Neural cell (in vitro differentiated cells): Measurements from ENCODE around the gene SIK3. TPM values are rescaled to one million over a fixed set of nuclear protein-coding genes. Genes with fewer than 3 reads are reported as not detected.

Source experiments
- H2AFZ ChIP-seq: fragments of 200-600, 300-800 bp; sonication (generic), shearing (Covaris generic); 2 replicates; pipeline ENCODE4 v1.6.0; 2014; ENCODE audit warnings: low read depth, mild to moderate bottlenecking, antibody characterized with exemption, low read length, moderate library complexity
- H3F3A ChIP-seq: fragments of 200-600 bp; shearing (Covaris generic); 2 replicates; pipeline ENCODE4 v1.6.1; 2016; ENCODE audit warnings: mild to moderate bottlenecking, moderate library complexity, mixed read lengths, antibody characterized with exemption, low read length; ENCODE audit not compliant: insufficient read depth, poor library complexity, severe bottlenecking
- H3K27ac ChIP-seq: fragments of 200-600, 300-800 bp; sonication (generic), shearing (Covaris generic); 2 replicates; pipeline ENCODE4 v1.5.1; 2014; ENCODE audit warnings: mild to moderate bottlenecking, low read length, moderate library complexity
- H3K27me3 ChIP-seq: fragments of 300-800, 200-600 bp; sonication (generic), shearing (Covaris generic); 2 replicates; pipeline ENCODE4 v1.6.0; 2014; ENCODE audit warnings: mild to moderate bottlenecking, low read depth, low read length, moderate library complexity; ENCODE audit not compliant: insufficient read depth
- H3K36me3 ChIP-seq: fragments of 300-800, 200-600 bp; sonication (generic), shearing (Covaris generic); 2 replicates; pipeline ENCODE4 v1.5.1; 2014; ENCODE audit warnings: mild to moderate bottlenecking, antibody characterized with exemption, low read length, moderate library complexity; ENCODE audit not compliant: insufficient read depth
- H3K4me2 ChIP-seq: fragments of 300-800, 200-600 bp; sonication (generic), shearing (Covaris generic); 2 replicates; pipeline ENCODE4 v1.6.0; 2014; ENCODE audit warnings: mild to moderate bottlenecking, low read length
- H3K4me3 ChIP-seq: fragments of 300-800, 200-600 bp; sonication (generic), shearing (Covaris generic); 2 replicates; pipeline ENCODE4 v1.5.1; 2014; ENCODE audit warnings: mild to moderate bottlenecking, low read length, moderate library complexity
- H3K79me2 ChIP-seq: fragments of 200-600 bp; shearing (Covaris generic); replicated peaks from 2 replicates; pipeline ENCODE4 v1.6.0; 2014; ENCODE audit warnings: mild to moderate bottlenecking, low read length, moderate library complexity; ENCODE audit not compliant: insufficient read depth
- H3K9ac ChIP-seq: fragments of 300-800, 200-600 bp; sonication (generic), shearing (Covaris generic); 2 replicates; pipeline ENCODE4 v1.6.1; 2016; ENCODE audit warnings: mild to moderate bottlenecking, low read length, mixed read lengths
- H3K9me2 ChIP-seq: fragments of 200-600 bp; shearing (Covaris generic); 2 replicates; pipeline ENCODE4 v1.6.1; 2016; ENCODE audit warnings: mild to moderate bottlenecking, low read length, mixed read lengths; ENCODE audit not compliant: insufficient read depth
- H3K9me3 ChIP-seq: fragments of 200-600, 300-800 bp; sonication (generic), shearing (Covaris generic); 2 replicates; pipeline ENCODE4 v1.6.1; 2016; ENCODE audit warnings: mild to moderate bottlenecking, mixed run types, low read length, moderate library complexity, mixed read lengths
- H4K20me1 ChIP-seq: fragments of 200-600 bp; shearing (Covaris generic); 2 replicates; pipeline ENCODE4 v1.6.1; 2016; ENCODE audit warnings: mild to moderate bottlenecking, mixed run types; ENCODE audit not compliant: insufficient read depth
- EP300 ChIP-seq: fragments of 450-650 bp; conservative IDR thresholded peaks from 2 replicates; pipeline ENCODE4 v1.6.1; 2014; ENCODE audit warnings: antibody characterized with exemption, mild to moderate bottlenecking, moderate library complexity; ENCODE audit not compliant: poor library complexity, severe bottlenecking
- EZH2 ChIP-seq: fragments of 200-600, 300-800 bp; shearing (Covaris generic), sonication (generic); IDR thresholded peaks from 2 replicates; pipeline ENCODE4 v1.6.1; 2014; ENCODE audit warnings: antibody characterized with exemption, low read length, borderline replicate concordance, mild to moderate bottlenecking; ENCODE audit not compliant: insufficient read depth, poor library complexity, severe bottlenecking
- MXI1 ChIP-seq: fragments of 450-650 bp; conservative IDR thresholded peaks from 2 replicates; pipeline ENCODE4 v1.6.1; 2014; ENCODE audit warnings: antibody characterized with exemption, mild to moderate bottlenecking; ENCODE audit not compliant: poor library complexity, severe bottlenecking
- POLR2AphosphoS5 ChIP-seq: IDR thresholded peaks from 2 replicates; pipeline ENCODE4 v1.6.1; 2012
- RAD21 ChIP-seq: fragments of 450-650 bp; conservative IDR thresholded peaks from 2 replicates; pipeline ENCODE4 v1.6.1; 2014; ENCODE audit warnings: antibody characterized with exemption, mild to moderate bottlenecking, moderate library complexity
- SMC3 ChIP-seq: fragments of 450-650 bp; conservative IDR thresholded peaks from 2 replicates; pipeline ENCODE4 v1.6.1; 2014; ENCODE audit warnings: antibody characterized with exemption, mild to moderate bottlenecking, moderate library complexity; ENCODE audit not compliant: poor library complexity
- TAF1 ChIP-seq: IDR thresholded peaks from 2 replicates; pipeline ENCODE4 v1.6.1; 2012; ENCODE audit warnings: low read depth
- polyA plus RNA-seq: library from polyadenylated mRNA; depleted of rRNA; stranded (reverse); fragments of >200 nt; gene quantifications from 2 replicates; pipeline ENCODE4 v1.2.3, GENCODE V29; 2014
- TF ChIP-seq, protein P1 (sequence below): fragments of 450-650 bp; IDR thresholded peaks from 2 replicates; pipeline ENCODE4 v1.5.1; 2014; ENCODE audit warnings: antibody characterized with exemption, mild to moderate bottlenecking, moderate library complexity; ENCODE audit not compliant: poor library complexity, severe bottlenecking
- TF ChIP-seq, protein P2 (sequence below): IDR thresholded peaks from 2 replicates; pipeline ENCODE4 v1.6.1; 2012; ENCODE audit warnings: borderline replicate concordance

SIK3 gene
- polyA plus RNA-seq, 1 donor from 2014 or later: 11.2 TPM

DNA sequence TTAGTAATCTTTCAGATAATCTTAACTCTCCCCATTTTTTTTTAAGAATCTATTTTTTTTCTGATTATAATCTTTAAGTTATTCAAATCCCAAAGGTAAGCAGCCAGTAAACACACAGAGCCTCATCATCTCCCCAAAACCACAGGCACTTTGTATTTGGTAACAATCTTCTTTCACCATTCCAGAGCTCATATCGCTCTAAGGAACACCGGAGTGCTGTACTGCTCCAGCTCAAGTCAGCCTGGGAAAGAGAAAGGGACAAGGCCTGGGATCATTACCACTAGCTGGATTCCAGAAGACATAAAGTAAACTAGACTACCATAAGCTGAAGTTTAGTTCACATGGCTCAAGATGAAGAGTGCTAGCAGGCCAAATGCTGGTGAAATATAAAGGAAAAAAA is 187.8 kb downstream of the SIK3 start:
- no peak for TF ChIP-seq POLR2AphosphoS5
- no peak for TF ChIP-seq EZH2
- TF ChIP-seq, protein P1, sequence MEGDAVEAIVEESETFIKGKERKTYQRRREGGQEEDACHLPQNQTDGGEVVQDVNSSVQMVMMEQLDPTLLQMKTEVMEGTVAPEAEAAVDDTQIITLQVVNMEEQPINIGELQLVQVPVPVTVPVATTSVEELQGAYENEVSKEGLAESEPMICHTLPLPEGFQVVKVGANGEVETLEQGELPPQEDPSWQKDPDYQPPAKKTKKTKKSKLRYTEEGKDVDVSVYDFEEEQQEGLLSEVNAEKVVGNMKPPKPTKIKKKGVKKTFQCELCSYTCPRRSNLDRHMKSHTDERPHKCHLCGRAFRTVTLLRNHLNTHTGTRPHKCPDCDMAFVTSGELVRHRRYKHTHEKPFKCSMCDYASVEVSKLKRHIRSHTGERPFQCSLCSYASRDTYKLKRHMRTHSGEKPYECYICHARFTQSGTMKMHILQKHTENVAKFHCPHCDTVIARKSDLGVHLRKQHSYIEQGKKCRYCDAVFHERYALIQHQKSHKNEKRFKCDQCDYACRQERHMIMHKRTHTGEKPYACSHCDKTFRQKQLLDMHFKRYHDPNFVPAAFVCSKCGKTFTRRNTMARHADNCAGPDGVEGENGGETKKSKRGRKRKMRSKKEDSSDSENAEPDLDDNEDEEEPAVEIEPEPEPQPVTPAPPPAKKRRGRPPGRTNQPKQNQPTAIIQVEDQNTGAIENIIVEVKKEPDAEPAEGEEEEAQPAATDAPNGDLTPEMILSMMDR: no peak
- no peak for TF ChIP-seq TAF1
- TF ChIP-seq MXI1: no peak
- no peak for TF ChIP-seq SMC3
- TF ChIP-seq RAD21: no peak
- no peak for TF ChIP-seq EP300
- TF ChIP-seq, protein P2, sequence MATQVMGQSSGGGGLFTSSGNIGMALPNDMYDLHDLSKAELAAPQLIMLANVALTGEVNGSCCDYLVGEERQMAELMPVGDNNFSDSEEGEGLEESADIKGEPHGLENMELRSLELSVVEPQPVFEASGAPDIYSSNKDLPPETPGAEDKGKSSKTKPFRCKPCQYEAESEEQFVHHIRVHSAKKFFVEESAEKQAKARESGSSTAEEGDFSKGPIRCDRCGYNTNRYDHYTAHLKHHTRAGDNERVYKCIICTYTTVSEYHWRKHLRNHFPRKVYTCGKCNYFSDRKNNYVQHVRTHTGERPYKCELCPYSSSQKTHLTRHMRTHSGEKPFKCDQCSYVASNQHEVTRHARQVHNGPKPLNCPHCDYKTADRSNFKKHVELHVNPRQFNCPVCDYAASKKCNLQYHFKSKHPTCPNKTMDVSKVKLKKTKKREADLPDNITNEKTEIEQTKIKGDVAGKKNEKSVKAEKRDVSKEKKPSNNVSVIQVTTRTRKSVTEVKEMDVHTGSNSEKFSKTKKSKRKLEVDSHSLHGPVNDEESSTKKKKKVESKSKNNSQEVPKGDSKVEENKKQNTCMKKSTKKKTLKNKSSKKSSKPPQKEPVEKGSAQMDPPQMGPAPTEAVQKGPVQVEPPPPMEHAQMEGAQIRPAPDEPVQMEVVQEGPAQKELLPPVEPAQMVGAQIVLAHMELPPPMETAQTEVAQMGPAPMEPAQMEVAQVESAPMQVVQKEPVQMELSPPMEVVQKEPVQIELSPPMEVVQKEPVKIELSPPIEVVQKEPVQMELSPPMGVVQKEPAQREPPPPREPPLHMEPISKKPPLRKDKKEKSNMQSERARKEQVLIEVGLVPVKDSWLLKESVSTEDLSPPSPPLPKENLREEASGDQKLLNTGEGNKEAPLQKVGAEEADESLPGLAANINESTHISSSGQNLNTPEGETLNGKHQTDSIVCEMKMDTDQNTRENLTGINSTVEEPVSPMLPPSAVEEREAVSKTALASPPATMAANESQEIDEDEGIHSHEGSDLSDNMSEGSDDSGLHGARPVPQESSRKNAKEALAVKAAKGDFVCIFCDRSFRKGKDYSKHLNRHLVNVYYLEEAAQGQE: no peak
- Histone ChIP-seq H3K9me2 (no peaks in the 10 kb centered on the region), H3K4me2 (no peak overlapping the region), H3K27me3 (no peaks in the 10 kb centered on the region), H2AFZ (no peak overlapping the region), H3K79me2 (no peaks in the 10 kb centered on the region), H4K20me1 (no peaks in the 10 kb centered on the region), H3F3A (no peaks in the 10 kb centered on the region), H3K9me3 (no peaks in the 10 kb centered on the region), H3K4me3 (no peak overlapping the region), H3K27ac (no peak overlapping the region), H3K36me3 (no peaks in the 10 kb centered on the region), H3K9ac (no peak overlapping the region)

DNA sequence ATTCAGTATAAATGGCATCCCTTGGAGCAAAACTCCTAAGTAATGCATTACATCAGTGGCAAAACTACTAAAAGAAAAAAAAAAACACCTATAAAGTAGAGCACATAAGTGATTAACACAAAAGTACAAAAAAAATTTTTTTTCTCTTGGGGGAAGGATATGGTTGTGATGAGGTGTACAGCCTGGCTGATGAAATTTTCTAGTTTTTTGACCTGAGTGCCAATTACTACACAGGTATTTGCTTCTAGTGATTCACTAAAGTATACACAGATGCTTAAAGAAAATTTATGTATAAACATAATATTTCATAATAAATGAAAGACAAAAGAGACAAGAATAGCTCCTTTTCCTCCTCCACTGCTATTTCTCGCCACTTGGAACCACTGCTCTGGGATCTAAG is 189.0 kb downstream of the SIK3 start:
- Histone ChIP-seq H3K27me3 (no peaks in the 10 kb centered on the region), H2AFZ (no peak overlapping the region), H3K79me2 (no peaks in the 10 kb centered on the region), H3K9me3 (no peaks in the 10 kb centered on the region), H3K36me3 (no peaks in the 10 kb centered on the region), H4K20me1 (no peaks in the 10 kb centered on the region), H3K4me3 (no peak overlapping the region), H3K4me2 (no peak overlapping the region), H3K27ac (no peak overlapping the region), H3F3A (no peaks in the 10 kb centered on the region), H3K9ac (no peak overlapping the region), H3K9me2 (no peaks in the 10 kb centered on the region)
- TF ChIP-seq RAD21 (no peak), EZH2 (no peak)

DNA sequence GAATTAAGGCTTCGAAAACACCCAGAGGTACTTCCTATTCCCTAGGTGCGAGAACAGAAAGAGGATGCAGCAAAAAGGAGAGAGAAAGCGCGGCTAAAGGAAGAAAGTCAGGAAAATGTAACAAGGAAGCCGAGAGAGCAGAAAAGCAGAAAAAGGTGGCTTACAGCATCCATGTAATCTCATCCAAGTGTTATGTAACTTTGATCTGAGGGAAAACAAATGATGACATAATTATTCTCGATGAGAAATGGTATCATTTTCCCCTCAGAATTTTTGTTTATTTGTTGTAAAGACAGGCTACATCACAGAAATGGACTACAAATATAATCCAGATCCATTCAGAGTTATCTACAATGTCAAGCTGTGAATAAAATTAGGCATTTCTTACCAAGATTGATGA is 191.7 kb downstream of the SIK3 start:
- Histone ChIP-seq H3K9ac (no peak overlapping the region), H3K27ac (no peak overlapping the region), H4K20me1 (no peaks in the 10 kb centered on the region), H2AFZ (no peak overlapping the region), H3K36me3 (no peaks in the 10 kb centered on the region), H3K79me2 (no peaks in the 10 kb centered on the region), H3K9me3 (no peaks in the 10 kb centered on the region), H3K9me2 (no peaks in the 10 kb centered on the region), H3F3A (no peaks in the 10 kb centered on the region), H3K27me3 (no peaks in the 10 kb centered on the region), H3K4me2 (no peak overlapping the region), H3K4me3 (no peak overlapping the region)
- TF ChIP-seq EZH2 (no peak), EP300 (no peak), TAF1 (no peak), MXI1 (no peak), RAD21 (no peak), SMC3 (no peak), POLR2AphosphoS5 (no peak)
- TF ChIP-seq, protein P2: no peak
- TF ChIP-seq, protein P1: no peak
